PFSK-1 (cell line): Measurements from ENCODE around the gene CCNL2.

ENCODE experiments used
- POLR2AphosphoS5 ChIP-seq: IDR thresholded peaks from 2 replicates; pipeline ENCODE4 v1.6.1; 2012; ENCODE audit warnings: low read depth, mild to moderate bottlenecking, control low read depth, low read length, moderate library complexity
- TAF1 ChIP-seq: IDR thresholded peaks from 2 replicates; pipeline ENCODE4 v1.6.1; 2012; ENCODE audit warnings: low read length, control low read depth, borderline replicate concordance; ENCODE audit not compliant: insufficient read depth

DNA sequence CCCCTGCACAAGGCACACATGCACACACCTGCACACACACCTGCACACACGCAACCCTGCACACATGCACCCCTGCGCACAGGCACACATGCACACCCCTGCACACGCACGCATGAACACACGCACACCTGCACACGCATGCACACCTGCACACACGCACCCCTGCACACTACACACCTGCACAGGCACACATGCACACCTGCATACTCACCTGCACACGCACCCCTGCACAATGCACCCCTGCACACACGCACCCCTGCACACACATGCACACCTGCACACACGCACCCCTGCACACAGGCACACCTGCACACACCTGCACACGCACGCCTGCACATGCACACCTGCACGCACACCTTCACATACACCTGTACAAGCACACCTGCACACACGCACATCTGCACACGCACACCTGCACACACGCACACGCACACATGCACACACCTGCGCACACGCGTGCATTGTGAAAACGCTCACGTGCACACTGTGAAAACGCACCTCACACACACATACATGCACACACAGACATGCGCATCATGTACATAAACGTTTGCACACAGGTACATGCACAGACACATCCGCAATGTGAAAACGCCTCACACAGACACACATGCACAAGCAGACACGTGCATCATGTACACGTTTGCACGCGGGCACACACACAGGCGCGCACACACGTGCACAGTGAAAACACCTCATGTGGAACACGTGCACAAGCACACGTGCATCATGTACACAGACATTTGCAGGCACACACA is 58.2 kb downstream of the CCNL2 start:
- no peak for TF ChIP-seq POLR2AphosphoS5
- TF ChIP-seq TAF1 = no peak
